ENCODE measurements around the gene MUL1. TPM values are rescaled to one million over a fixed set of nuclear protein-coding genes. Genes with fewer than 3 reads are reported as not detected.

MUL1 gene
- total RNA-seq, 2 donors from 2014 or later = 23.3 to 30.6 TPM

DNA sequence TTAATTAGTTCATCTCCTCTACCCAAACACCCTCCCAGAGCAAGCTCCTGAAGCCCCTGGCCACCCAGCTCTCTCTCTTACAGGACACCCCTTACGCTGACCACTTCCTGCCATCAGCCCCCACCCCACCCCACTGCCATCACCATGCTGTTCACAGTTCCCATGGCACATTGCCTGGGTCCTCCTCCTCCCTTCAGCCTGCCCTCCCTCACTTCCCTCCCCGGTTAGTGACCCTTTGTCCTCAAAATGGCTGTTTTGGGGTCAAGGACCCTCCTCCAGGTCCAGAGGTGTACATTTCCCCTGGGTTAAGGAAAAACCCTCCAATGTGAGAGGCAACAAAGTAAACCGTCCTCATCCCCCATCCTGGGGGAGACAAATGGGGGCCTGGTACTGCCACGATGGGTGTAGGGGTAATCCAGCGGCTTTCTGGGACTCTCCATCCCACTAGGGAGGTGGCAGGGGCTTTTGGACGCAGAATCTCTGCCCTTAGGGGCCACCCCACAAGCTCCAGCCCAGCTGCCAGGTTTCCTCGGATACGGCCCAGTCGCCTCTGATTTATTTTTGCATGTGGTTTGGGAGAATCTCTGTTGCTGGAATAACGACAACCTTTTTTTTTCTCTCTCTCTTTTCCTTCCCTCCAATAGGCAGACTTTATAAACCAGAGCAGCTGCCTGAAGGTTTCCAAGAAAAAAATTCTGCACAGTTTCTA is 30.4 kb downstream of the MUL1 start:
- peaks cover 0 to 3% of the 10 kb centered on the region in 2 donors for H3K4me1 Mint-ChIP-seq (ENCODE audit: low read depth in 2 of 2)
- ATAC-seq (no peak), DNase-seq (ENCODE audit: low spot score) (no peak)
- no peaks in the 10 kb centered on the region for H3K36me3 Mint-ChIP-seq
- H3K27ac Mint-ChIP-seq = no peak overlapping the region
- no peak overlapping the region for H3K4me3 Mint-ChIP-seq
- no peaks in the 10 kb centered on the region for H3K9me3 Mint-ChIP-seq
- H3K27me3 Mint-ChIP-seq = peaks cover 44 to 46% of the 10 kb centered on the region in 2 donors

DNA sequence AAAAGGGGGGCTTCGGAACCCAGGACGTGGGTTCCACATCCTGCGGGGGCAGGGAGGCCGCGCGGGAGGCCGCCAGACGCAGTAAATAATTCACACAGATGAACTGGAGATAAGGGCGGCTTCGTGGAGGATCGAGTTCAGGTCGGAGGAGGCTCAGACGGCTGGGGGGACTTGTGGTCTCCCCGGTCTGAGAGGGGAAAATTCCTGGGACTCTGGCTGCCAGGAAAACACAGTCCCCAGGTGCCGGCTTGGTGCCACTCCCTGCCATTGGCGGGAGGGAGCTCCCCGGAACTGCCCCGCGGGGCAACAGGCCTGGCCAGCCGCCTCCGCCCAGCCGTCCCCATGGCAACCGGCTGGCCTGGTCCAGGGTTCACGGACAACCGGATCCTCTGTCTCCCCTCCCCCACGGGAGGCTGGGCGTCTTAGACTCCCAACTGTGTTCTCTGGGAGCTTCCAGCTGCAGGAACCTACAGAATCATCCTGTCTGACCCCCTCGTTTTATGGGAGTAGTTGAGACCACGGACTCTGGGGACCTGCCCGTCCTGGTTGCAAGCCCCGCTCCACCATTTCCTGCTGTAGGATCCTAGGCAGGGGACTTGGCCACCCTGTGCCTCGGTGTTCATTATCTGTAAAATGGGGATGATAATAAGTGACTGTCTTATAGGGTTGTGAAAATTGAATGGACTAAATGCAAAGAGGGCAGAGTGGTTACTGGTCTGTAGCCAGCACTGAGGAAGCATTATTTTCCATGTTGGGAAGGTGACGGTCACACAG is 31.5 kb downstream of the MUL1 start:
- Mint-ChIP-seq H3K4me3 (no peak overlapping the region), H3K4me1 (ENCODE audit: low read depth in 2 of 2) (peaks cover 0 to under 1% of the 10 kb centered on the region in 2 donors), H3K27me3 (peaks cover 42 to 44% of the 10 kb centered on the region in 2 donors), H3K27ac (no peak overlapping the region), H3K9me3 (no peaks in the 10 kb centered on the region), H3K36me3 (no peaks in the 10 kb centered on the region)
- ATAC-seq (no peak), DNase-seq (ENCODE audit: low spot score) (no peak)

DNA sequence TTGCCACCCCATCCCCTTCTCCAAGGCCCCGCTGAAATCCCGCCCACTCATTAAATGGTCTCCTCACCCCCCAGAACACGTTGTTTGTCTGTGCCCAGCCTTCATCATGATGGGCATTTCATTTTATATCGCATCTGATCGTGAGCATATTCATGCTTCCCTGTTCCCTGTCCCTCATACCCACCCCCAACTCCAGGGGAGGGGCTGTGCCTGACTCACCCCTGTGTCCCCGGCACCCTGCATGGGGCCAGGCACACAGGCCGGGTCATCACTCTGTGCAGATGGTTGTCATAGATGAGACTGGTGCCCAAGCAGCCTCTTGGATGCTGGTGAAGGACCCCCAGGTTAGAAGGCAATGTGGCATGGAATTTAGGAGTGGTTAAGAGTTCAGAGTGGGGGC is 33.0 kb downstream of the MUL1 start:
- DNase-seq (ENCODE audit: low spot score) (no peak), ATAC-seq (no peak)
- H3K9me3 Mint-ChIP-seq = no peaks in the 10 kb centered on the region
- no peaks in the 10 kb centered on the region for H3K36me3 Mint-ChIP-seq
- H3K4me1 Mint-ChIP-seq (ENCODE audit: low read depth in 2 of 2) = no peaks in the 10 kb centered on the region
- H3K27me3 Mint-ChIP-seq = peaks cover 41 to 43% of the 10 kb centered on the region in 2 donors
- H3K27ac Mint-ChIP-seq = no peak overlapping the region
- no peak overlapping the region for H3K4me3 Mint-ChIP-seq

DNA sequence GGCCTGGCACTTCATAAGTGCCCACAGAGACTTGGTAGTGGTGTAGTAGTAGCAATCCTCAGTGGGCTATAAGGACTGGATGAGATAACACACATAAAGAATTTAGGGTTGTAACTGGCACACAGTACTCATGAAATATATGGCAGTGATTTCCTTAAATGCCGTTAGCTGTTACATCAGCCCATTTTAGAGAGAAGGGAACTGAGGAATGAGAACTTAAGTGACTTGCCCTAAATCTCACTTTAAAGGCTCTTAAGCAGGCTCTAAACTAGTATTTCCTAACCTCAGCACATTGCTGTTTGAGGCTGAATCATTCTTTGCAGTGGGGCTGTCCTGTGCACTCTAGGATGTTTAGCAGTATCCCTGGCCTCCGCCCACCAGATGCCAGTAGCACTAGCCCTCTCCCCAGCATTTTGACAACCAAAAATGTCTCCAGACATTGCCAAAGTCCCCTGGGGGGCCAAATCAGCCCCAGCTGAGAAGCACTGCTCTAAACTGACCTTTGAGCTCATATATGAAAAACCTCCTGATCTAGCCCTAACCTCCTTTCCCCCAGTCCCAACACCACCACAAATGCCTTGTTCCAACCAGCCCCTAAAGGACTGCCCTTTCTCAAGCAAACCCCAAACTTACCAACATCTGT is 33.5 kb downstream of the MUL1 start:
- Mint-ChIP-seq H3K4me1 (ENCODE audit: low read depth in 2 of 2) (no peaks in the 10 kb centered on the region), H3K36me3 (no peaks in the 10 kb centered on the region), H3K4me3 (no peak overlapping the region), H3K27me3 (peaks cover 41 to 42% of the 10 kb centered on the region in 2 donors), H3K27ac (no peak overlapping the region), H3K9me3 (no peaks in the 10 kb centered on the region)
- no peak for ATAC-seq
- DNase-seq (ENCODE audit: low spot score) = no peak

DNA sequence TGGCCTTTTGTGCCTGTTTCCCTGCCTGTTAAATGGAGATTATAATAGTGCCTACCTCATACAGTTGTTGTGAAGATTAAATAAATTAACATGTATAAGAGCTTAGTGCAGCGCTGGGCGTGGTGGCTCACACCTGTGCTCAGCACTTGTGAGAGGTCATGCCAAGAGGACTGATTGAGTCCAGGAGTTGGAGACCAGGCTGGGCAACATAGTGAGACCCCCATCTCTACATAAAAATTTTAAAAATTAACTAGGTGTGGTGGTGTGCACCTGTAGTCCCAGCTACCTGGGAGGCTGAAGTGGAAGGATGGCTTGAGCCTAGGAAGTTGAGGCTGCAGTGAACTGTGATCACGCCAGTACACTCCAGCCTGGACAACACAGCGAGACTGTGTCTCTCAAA is 34.1 kb downstream of the MUL1 start:
- H3K4me3 Mint-ChIP-seq = no peak overlapping the region
- no peak overlapping the region for H3K27ac Mint-ChIP-seq
- ATAC-seq (no peak), DNase-seq (ENCODE audit: low spot score) (no peak)
- H3K36me3 Mint-ChIP-seq = no peaks in the 10 kb centered on the region
- no peaks in the 10 kb centered on the region for H3K9me3 Mint-ChIP-seq
- peaks cover 42 to 44% of the 10 kb centered on the region in 2 donors for H3K27me3 Mint-ChIP-seq
- no peaks in the 10 kb centered on the region for H3K4me1 Mint-ChIP-seq (ENCODE audit: low read depth in 2 of 2)

DNA sequence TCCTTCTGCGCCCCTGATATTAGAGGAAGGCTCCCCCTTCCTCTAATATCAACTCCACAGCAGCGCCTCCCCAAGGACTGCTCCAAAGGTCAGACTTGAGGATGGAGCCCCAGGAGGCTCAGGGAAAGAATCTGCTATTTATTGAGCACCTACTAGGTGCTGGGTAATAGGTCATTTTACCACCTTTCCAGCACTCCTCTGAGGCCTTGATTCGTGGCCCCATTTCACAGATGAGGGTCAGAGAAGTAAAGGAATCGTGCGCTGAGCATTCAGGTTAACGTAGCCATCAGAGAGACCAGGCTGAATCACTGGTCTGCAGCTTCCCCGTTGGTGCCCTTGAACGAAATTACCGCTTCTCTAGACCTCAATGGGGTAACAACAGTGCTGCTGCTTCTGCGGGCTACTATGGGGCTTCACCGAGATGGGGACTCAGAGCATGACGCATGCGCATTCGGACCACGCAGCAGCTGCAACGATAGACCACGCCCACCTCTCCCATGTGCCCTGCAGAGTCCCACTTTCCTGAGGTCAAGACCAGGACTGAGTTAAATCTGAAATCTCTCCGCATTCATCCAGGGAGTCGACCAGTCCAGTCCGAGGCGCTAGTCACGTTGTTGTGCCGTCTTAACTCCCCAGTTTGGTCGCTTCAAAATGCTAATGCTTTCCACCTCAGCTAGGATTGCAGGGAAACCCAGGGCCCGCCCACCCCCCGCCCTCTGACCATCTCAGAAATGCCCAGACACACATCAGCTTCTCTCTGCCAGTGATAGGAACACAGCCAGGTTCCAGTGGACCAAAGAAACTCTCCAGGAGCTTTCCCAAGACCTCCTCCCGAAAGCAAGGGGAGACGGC is 34.9 kb downstream of the MUL1 start:
- peak in 1 of 2 donors; percentile 52 for ATAC-seq
- Mint-ChIP-seq H3K36me3 (no peaks in the 10 kb centered on the region), H3K4me1 (ENCODE audit: low read depth in 2 of 2) (no peaks in the 10 kb centered on the region), H3K27ac (no peak overlapping the region), H3K9me3 (no peaks in the 10 kb centered on the region), H3K27me3 (peaks cover 38 to 41% of the 10 kb centered on the region in 2 donors), H3K4me3 (no peak overlapping the region)
- no peak for DNase-seq (ENCODE audit: low spot score)

DNA sequence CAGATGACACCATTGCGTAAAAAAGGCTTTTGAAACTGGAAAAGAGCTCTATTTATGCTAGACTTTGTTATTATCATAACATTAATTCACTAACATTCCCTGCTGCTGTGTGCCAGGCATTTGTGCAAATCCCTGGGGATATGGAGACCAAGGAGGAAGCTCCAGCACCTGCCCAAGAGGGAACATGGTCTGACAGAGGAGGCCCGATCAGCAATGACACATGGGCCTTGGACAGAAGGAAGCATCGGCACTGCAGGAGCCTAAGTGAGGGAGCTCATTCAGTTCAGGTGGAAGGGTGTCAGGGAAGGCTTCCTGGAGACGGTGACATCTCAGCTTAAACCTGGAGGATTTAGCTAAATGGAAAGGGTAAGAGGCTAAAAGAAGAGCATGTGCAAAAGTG is 35.8 kb downstream of the MUL1 start:
- H3K4me1 Mint-ChIP-seq (ENCODE audit: low read depth in 2 of 2) = no peaks in the 10 kb centered on the region

DNA sequence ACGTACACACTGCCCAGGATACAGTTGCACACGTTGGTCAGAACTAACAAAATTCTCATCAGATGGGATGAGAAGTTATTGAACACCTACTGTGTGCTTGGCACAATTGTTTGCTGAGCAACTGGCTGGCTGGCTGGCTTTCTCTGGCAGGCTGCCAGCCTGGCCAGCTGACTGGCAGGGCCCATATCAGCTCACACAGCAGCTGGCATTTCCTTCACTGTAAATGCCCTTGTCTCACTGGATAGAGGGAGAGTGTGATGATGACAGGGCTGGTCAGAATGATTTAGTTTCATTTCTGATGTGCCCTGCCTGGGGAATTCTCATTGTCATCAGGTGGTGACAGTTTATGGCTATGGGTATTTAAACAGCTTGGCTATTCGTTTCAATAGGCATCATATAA is 37.8 kb downstream of the MUL1 start:
- H3K4me3 Mint-ChIP-seq = no peak overlapping the region
- H3K9me3 Mint-ChIP-seq = no peaks in the 10 kb centered on the region
- no peak overlapping the region for H3K27ac Mint-ChIP-seq
- DNase-seq (ENCODE audit: low spot score) = no peak
- peaks cover 0 to 6% of the 10 kb centered on the region in 2 donors for H3K4me1 Mint-ChIP-seq (ENCODE audit: low read depth in 2 of 2)
- no peaks in the 10 kb centered on the region for H3K36me3 Mint-ChIP-seq
- peaks cover 40 to 53% of the 10 kb centered on the region in 2 donors for H3K27me3 Mint-ChIP-seq
- no peak for ATAC-seq

More for the DNA sequence above, 35.8 kb downstream of the MUL1 start:
- H3K27me3 Mint-ChIP-seq = peaks cover 43 to 45% of the 10 kb centered on the region in 2 donors
- H3K9me3 Mint-ChIP-seq = no peaks in the 10 kb centered on the region
- no peak for DNase-seq (ENCODE audit: low spot score)
- no peak overlapping the region for H3K4me3 Mint-ChIP-seq
- no peak for ATAC-seq
- no peak overlapping the region for H3K27ac Mint-ChIP-seq
- no peaks in the 10 kb centered on the region for H3K36me3 Mint-ChIP-seq

DNA sequence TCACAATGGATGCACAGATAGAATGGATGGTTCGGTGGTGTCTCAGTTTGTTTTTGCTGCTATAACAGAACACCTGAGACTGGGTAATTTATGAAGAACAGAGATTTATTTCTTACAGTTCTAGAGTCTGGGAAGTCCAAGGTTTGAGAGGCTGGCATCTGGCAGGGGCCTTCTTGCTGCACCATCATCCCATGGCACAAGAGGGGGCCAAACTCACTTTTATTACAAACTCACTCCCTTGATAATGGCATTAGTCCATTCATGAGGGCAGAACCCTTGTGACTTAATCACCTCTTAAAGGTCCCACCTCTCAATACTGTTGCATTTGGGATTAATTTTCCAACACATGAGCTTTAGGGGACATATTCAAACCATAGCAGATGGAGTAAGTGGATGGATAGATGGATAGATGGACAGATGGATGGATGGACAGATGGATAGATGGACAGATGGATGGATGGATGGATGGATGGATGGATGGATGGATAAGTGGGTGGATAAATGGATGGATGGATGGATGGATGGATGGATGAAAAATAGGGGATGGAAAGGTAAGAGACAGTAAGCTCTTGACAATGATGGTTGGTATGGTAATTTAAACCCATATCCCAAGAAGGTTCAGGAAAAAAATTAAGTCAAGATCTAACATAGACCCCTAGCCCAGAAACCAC is 38.4 kb downstream of the MUL1 start:
- Mint-ChIP-seq H3K27ac (no peak overlapping the region), H3K9me3 (no peaks in the 10 kb centered on the region), H3K27me3 (peaks cover 34 to 47% of the 10 kb centered on the region in 2 donors), H3K36me3 (no peaks in the 10 kb centered on the region), H3K4me3 (no peak overlapping the region), H3K4me1 (ENCODE audit: low read depth in 2 of 2) (peaks cover 0 to 6% of the 10 kb centered on the region in 2 donors)
- no peak for DNase-seq (ENCODE audit: low spot score)
- ATAC-seq = no peak

DNA sequence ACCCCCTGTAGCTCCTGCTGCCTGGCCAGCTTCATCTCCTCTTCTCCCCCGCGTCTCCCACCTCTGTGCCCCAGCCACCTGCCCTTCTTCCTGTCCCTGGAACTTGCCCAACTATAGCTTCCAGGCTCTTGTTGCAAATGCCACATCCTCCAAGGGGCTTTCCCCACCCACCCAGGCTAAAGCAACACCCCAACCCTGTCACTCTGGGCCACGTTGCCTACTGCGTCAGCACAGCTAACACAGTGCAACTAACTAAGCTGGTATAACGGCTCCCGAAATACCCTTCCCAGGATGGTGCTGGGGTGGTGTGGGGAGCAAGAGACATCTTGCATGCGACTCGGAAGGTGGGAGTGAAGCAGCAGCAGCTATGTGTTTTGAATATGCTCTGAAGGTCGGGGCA is 41.7 kb downstream of the MUL1 start:
- H3K27me3 Mint-ChIP-seq = peaks cover 24 to 34% of the 10 kb centered on the region in 2 donors
- peaks cover 0 to 6% of the 10 kb centered on the region in 2 donors for H3K4me1 Mint-ChIP-seq (ENCODE audit: low read depth in 2 of 2)
- H3K9me3 Mint-ChIP-seq = no peaks in the 10 kb centered on the region
- H3K36me3 Mint-ChIP-seq = no peaks in the 10 kb centered on the region
- H3K27ac Mint-ChIP-seq = no peak overlapping the region
- no peak overlapping the region for H3K4me3 Mint-ChIP-seq
- ATAC-seq = peak; percentile 54 to 73
- no peak for DNase-seq (ENCODE audit: low spot score)

DNA sequence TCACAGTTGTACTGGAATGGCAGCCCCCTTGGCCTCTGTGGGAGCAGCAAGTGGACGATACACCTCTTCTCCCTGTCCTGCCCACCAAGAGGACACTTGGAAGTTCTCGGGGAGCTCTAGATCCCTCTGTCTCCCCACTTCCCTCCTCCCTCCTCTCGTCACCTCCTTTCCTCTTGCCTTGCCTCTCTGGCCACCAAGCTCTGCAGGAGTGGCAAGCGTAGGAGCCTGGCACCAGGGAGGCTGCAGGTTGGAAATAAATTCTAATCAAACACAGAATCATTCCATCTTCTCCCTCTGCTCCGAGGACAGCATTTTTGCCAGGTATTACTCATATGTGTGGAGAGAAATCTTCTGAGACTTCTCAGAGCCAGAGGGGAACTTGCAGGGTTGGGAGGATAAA is 42.8 kb downstream of the MUL1 start:
- H3K4me1 Mint-ChIP-seq (ENCODE audit: low read depth in 2 of 2) = peaks cover 0 to 6% of the 10 kb centered on the region in 2 donors
- no peaks in the 10 kb centered on the region for H3K9me3 Mint-ChIP-seq
- no peaks in the 10 kb centered on the region for H3K36me3 Mint-ChIP-seq
- no peak overlapping the region for H3K4me3 Mint-ChIP-seq
- no peak for DNase-seq (ENCODE audit: low spot score)
- ATAC-seq = no peak
- H3K27me3 Mint-ChIP-seq = peaks cover 26 to 33% of the 10 kb centered on the region in 2 donors
- no peak overlapping the region for H3K27ac Mint-ChIP-seq

DNA sequence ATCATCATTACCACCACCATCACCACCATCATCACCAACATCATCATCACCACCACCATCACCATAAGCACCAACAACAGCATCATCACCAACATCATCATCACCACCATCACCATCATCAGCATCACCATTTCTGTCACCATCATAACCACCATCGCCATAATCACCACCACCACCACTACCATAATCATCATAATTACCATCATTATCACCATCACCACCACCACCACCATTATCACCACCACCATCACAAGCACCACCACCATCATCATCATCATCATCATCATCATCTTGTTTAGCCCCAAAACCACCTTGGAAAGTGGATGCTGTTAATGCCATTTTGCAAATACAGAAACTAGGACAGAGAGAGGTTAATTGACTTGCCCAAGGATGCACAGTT is 44.4 kb downstream of the MUL1 start:
- no peak overlapping the region for H3K27ac Mint-ChIP-seq
- ATAC-seq = no peak
- no peaks in the 10 kb centered on the region for H3K9me3 Mint-ChIP-seq

DNA sequence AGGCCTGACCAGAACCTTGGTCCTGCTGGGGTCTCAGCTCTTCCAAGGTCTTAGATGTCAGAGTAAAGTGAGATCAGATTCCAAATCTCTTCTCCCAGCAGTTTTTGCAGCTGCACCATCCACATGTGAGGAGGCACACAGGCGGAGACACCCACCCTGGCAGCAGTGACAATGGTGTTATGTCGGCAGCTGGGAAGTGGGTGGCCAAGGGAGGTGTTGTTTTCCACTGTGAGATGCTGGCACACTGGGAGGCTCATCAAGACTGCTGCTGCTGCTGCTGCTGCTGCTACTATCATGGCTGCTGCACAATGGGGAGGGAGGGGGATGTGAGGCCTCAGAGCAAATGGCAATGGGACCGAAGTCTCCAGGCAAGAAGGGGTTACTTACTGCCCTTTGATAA is 45.6 kb downstream of the MUL1 start:
- DNase-seq (ENCODE audit: low spot score) (no peak), ATAC-seq (no peak)
- H3K4me3 Mint-ChIP-seq = no peak overlapping the region
- H3K27me3 Mint-ChIP-seq = peaks cover 30 to 31% of the 10 kb centered on the region in 2 donors
- H3K36me3 Mint-ChIP-seq = no peaks in the 10 kb centered on the region
- no peaks in the 10 kb centered on the region for H3K9me3 Mint-ChIP-seq
- no peak overlapping the region for H3K27ac Mint-ChIP-seq
- H3K4me1 Mint-ChIP-seq (ENCODE audit: low read depth in 2 of 2) = peaks cover 0 to 6% of the 10 kb centered on the region in 2 donors

More for the DNA sequence above, 44.4 kb downstream of the MUL1 start:
- Mint-ChIP-seq H3K27me3 (peaks cover 35 to 39% of the 10 kb centered on the region in 2 donors), H3K4me1 (ENCODE audit: low read depth in 2 of 2) (peaks cover 0 to 6% of the 10 kb centered on the region in 2 donors), H3K36me3 (no peaks in the 10 kb centered on the region), H3K4me3 (no peak overlapping the region)
- no peak for DNase-seq (ENCODE audit: low spot score)
